ENCODE results near the gene TNFRSF25. TPM values are rescaled to one million over a fixed set of nuclear protein-coding genes. Genes with fewer than 3 reads are reported as not detected.
"Not testable (repeated sequence)": the region's sequence is repeated elsewhere in the genome, so short reads cannot be mapped to it uniquely, and the experiment has no call there.

TNFRSF25 gene
- total and polyA plus RNA-seq, 2 donors, result 29.1 to 51.6 TPM

DNA sequence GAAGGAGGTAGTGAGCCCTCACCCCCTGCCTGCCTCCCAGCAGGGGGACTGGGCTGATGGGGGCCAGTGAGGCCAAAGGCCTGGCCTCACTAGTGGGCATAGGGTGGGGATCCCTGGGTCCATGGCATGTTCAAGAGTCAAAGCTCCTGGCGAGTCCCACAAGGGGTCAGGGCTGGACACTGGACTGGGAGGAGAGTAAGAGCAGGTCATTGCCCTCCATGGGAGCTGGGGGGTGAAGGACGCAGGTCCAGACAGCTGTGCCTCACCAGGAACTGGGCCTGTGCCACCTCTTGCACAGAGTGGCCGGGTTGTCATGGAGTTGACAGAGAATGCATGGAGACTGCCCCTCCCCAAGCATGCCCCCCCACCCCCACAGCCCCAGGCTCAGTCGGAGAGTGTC, 20.0 kb downstream of the TNFRSF25 start:
- DNase-seq (ENCODE audit: low read depth in 6 of 9, low spot score in 9 of 9); H3K36me3 ChIP-seq (ENCODE audit: control insufficient read depth in 2 of 2, insufficient read depth in 2 of 2, low read length in 1 of 2); H3K9me3 ChIP-seq (ENCODE audit: control insufficient read depth in 2 of 2, insufficient read depth in 1 of 2, low read length in 1 of 2); H3K4me1 ChIP-seq (ENCODE audit: control insufficient read depth in 2 of 2, insufficient read depth in 2 of 2, low read length in 2 of 2); H3K27ac ChIP-seq (ENCODE audit: low read depth in 1 of 2, low read length in 1 of 2); H3K4me3 ChIP-seq (ENCODE audit: low read length in 2 of 2): not testable (repeated sequence)
- 97% methylated on average over 4 of the region's 4 CpGs for WGBS
- H3K27me3 ChIP-seq (ENCODE audit: control insufficient read depth in 2 of 2, insufficient read depth in 1 of 2, low read length in 1 of 2), result peaks cover 61 to 88% of the 10 kb centered on the region in 2 donors

DNA sequence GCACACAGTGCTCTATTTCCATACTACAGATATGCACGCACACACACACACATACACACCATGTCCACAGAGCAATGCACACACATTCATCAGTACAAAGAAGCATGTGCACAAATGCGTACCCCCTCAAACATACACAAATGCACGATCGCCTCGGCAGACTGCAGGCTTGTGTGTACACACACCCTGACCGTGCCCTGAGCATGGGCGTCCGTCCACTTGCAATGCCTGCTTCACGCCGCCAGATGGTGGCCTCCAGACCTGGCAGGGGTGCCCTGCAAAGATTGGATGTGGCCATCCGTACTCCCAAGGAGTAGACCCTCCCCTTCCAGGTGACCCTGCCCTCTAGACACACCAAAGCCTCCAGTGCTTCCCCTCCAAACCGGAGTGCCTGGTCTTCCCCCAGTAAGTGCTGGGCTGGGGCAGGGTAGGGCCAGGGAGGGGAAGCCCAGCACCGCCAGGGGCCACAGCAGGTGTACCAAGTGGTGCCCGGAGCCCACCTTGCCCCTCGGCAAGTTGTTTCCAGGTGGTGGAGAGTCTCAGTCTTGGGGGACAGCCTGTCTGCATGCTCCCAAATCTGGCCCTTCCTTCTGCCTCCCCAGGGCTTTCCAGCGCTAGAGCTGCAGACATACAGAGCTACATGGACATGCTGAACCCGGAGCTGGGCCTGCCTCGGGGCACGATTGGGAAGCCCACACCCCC, 20.8 kb downstream of the TNFRSF25 start:
- peaks cover 0 to 3% of the 10 kb centered on the region in 2 donors for H3K4me1 ChIP-seq (ENCODE audit: control insufficient read depth in 2 of 2, insufficient read depth in 2 of 2, low read length in 2 of 2)
- no peaks in the 10 kb centered on the region for H3K9me3 ChIP-seq (ENCODE audit: control insufficient read depth in 2 of 2, insufficient read depth in 1 of 2, low read length in 1 of 2)
- WGBS, result 57% methylated on average over 19 of the region's 19 CpGs
- H3K27ac ChIP-seq (ENCODE audit: low read depth in 1 of 2, low read length in 1 of 2), result no peak overlapping the region
- no peak overlapping the region for H3K4me3 ChIP-seq (ENCODE audit: low read length in 2 of 2)
- no peak for DNase-seq (ENCODE audit: low read depth in 6 of 9, low spot score in 9 of 9)
- peaks cover 62 to 87% of the 10 kb centered on the region in 2 donors for H3K27me3 ChIP-seq (ENCODE audit: control insufficient read depth in 2 of 2, insufficient read depth in 1 of 2, low read length in 1 of 2)
- no peaks in the 10 kb centered on the region for H3K36me3 ChIP-seq (ENCODE audit: control insufficient read depth in 2 of 2, insufficient read depth in 2 of 2, low read length in 1 of 2)

DNA sequence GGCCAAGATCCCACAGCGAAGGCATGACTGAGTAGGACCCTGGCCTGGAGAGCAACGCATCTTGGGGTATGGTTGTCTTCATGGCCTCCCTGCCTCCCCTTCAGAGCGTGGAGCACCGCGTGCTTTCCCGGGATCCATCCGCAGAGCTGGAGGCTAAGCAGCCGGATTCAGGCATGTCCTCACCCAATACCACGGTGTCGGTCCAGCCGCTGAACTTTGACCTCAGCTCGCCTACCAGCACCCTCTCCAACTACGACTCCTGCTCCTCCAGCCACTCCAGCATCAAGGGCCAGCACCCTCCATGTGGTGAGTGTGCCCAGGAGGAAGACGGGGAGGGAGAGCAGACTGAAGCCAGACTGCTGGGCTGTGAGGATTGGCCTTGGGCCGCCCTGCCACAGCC, 21.6 kb downstream of the TNFRSF25 start:
- Histone ChIP-seq H3K4me1 (ENCODE audit: control insufficient read depth in 2 of 2, insufficient read depth in 2 of 2, low read length in 2 of 2) (peaks cover 0 to 3% of the 10 kb centered on the region in 2 donors), H3K27ac (ENCODE audit: low read depth in 1 of 2, low read length in 1 of 2) (no peak overlapping the region), H3K9me3 (ENCODE audit: control insufficient read depth in 2 of 2, insufficient read depth in 1 of 2, low read length in 1 of 2) (no peaks in the 10 kb centered on the region), H3K4me3 (ENCODE audit: low read length in 2 of 2) (no peak overlapping the region), H3K27me3 (ENCODE audit: control insufficient read depth in 2 of 2, insufficient read depth in 1 of 2, low read length in 1 of 2) (peaks cover 54 to 87% of the 10 kb centered on the region in 2 donors), H3K36me3 (ENCODE audit: control insufficient read depth in 2 of 2, insufficient read depth in 2 of 2, low read length in 1 of 2) (no peaks in the 10 kb centered on the region)
- 96% methylated on average over 15 of the region's 15 CpGs for WGBS
- DNase-seq (ENCODE audit: low read depth in 6 of 9, low spot score in 9 of 9), result no peak

DNA sequence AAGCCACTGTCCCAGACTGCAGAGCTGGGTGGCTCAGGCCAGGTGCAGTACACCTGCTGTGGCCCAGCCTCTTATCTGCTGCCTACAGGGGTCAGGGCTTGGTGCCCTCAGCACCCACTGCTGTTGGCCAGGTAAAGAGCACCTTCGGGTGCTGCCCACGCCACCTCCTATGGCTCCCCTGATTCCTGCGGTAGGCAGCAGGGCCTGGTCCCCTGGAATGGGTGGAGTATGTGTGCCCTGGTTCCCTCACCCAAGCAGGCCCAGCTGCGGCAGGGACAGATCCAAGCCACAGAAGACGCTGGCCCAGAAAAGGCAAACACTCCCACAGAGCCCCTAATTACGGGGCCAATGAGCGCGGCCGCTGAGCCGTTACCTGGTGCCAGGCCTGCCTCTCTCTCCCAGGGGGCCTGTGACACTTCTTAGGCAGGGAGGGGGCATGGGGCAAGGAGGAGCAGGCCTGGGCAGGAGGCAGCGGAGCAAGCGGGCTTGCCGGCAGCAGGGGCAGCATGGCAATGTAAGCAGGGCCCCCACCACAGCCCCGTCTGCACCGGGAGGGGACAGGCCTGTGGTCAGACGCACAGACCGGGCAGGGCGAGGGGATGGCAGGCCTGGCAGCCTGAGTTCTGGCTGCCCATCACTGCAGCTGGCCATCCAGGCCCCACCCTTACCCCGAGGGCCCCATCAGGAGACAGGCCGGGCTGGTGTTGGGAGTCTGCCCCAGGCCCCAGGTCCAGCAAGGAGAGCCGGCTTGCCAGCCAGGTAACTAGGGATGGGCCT, 22.4 kb downstream of the TNFRSF25 start:
- DNase-seq (ENCODE audit: low read depth in 6 of 9, low spot score in 9 of 9), result no peak
- Histone ChIP-seq H3K4me1 (ENCODE audit: control insufficient read depth in 2 of 2, insufficient read depth in 2 of 2, low read length in 2 of 2) (peaks cover 0 to 3% of the 10 kb centered on the region in 2 donors), H3K36me3 (ENCODE audit: control insufficient read depth in 2 of 2, insufficient read depth in 2 of 2, low read length in 1 of 2) (no peaks in the 10 kb centered on the region), H3K4me3 (ENCODE audit: low read length in 2 of 2) (no peak overlapping the region), H3K27ac (ENCODE audit: low read depth in 1 of 2, low read length in 1 of 2) (no peak overlapping the region), H3K27me3 (ENCODE audit: control insufficient read depth in 2 of 2, insufficient read depth in 1 of 2, low read length in 1 of 2) (peaks cover 49 to 85% of the 10 kb centered on the region in 2 donors), H3K9me3 (ENCODE audit: control insufficient read depth in 2 of 2, insufficient read depth in 1 of 2, low read length in 1 of 2) (no peaks in the 10 kb centered on the region)
- WGBS, result 93% methylated on average over 21 of the region's 21 CpGs

DNA sequence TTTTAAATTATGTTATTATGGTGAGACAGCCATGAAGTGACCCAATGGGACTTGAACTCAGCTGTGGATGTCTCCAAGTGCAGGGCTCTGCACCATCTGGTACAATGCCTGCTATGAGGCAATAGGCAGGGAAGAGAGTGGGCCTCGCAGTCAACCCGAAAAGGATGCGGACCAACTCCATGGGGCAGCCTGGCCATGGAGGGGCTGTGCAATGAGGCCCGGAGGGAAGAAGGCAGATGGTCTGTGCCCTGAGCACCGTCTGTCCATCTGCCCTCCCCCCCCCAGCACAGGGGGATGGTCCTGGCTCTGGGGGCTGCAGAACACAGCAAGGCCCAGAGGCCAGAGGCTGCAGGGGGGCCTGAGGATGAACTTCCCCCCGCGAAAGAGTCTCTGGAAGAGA, 24.4 kb downstream of the TNFRSF25 start:
- DNase-seq (ENCODE audit: low read depth in 6 of 9, low spot score in 9 of 9), result no peak
- Histone ChIP-seq H3K4me1 (ENCODE audit: control insufficient read depth in 2 of 2, insufficient read depth in 2 of 2, low read length in 2 of 2) (no peaks in the 10 kb centered on the region), H3K27me3 (ENCODE audit: control insufficient read depth in 2 of 2, insufficient read depth in 1 of 2, low read length in 1 of 2) (peaks cover 32 to 80% of the 10 kb centered on the region in 2 donors), H3K4me3 (ENCODE audit: low read length in 2 of 2) (no peak overlapping the region), H3K27ac (ENCODE audit: low read depth in 1 of 2, low read length in 1 of 2) (no peak overlapping the region), H3K36me3 (ENCODE audit: control insufficient read depth in 2 of 2, insufficient read depth in 2 of 2, low read length in 1 of 2) (no peaks in the 10 kb centered on the region), H3K9me3 (ENCODE audit: control insufficient read depth in 2 of 2, insufficient read depth in 1 of 2, low read length in 1 of 2) (no peaks in the 10 kb centered on the region)
- WGBS, result 79% methylated on average over 7 of the region's 7 CpGs

DNA sequence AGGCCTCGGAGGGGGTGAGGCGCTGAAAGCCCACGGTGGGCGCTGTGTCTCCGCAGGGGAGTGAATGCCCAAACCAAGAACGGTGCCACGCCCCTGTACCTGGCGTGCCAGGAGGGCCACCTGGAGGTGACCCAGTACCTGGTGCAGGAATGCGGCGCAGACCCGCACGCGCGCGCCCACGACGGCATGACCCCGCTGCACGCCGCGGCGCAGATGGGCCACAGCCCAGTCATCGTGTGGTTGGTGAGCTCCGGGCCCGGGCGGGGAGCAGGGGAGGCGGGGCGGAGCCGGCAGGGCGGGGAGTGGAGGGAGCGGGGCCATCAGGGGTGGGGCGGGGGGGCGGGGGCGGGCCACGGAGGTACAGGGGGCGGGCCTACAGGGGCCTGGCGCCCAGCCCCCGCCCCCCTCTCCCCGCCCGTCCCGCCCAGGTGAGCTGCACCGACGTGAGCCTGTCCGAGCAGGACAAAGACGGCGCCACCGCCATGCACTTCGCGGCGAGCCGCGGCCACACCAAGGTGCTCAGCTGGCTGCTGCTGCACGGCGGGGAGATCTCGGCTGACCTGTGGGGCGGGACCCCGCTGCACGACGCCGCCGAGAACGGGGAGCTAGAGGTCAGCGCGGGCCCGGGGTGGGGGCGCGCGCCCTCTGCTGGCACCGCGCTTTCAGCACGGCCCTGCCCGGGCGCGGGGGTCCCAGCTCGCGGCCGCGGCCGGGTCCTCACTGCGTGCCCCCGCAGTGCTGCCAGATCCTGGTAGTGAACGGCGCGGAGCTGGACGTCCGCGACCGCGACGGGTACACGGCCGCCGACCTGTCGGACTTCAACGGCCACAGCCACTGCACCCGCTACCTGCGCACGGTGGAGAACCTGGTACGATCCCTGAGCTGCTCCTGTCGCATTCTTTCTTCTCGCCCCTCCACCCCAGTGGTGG, 25.5 kb downstream of the TNFRSF25 start:
- no peak overlapping the region for H3K27ac ChIP-seq (ENCODE audit: low read depth in 1 of 2, low read length in 1 of 2)
- H3K4me3 ChIP-seq (ENCODE audit: low read length in 2 of 2), result peak overlapping the region in 1 of 2 donors; percentile 32
- no peaks in the 10 kb centered on the region for H3K4me1 ChIP-seq (ENCODE audit: control insufficient read depth in 2 of 2, insufficient read depth in 2 of 2, low read length in 2 of 2)
- peak in 3 of 9 donors; percentile 27 to 54 (median 33) for DNase-seq (ENCODE audit: low read depth in 6 of 9, low spot score in 9 of 9)
- H3K27me3 ChIP-seq (ENCODE audit: control insufficient read depth in 2 of 2, insufficient read depth in 1 of 2, low read length in 1 of 2), result peaks cover 25 to 75% of the 10 kb centered on the region in 2 donors
- H3K9me3 ChIP-seq (ENCODE audit: control insufficient read depth in 2 of 2, insufficient read depth in 1 of 2, low read length in 1 of 2), result no peaks in the 10 kb centered on the region
- no peaks in the 10 kb centered on the region for H3K36me3 ChIP-seq (ENCODE audit: control insufficient read depth in 2 of 2, insufficient read depth in 2 of 2, low read length in 1 of 2)
- 7% methylated on average over 101 of the region's 101 CpGs for WGBS

DNA sequence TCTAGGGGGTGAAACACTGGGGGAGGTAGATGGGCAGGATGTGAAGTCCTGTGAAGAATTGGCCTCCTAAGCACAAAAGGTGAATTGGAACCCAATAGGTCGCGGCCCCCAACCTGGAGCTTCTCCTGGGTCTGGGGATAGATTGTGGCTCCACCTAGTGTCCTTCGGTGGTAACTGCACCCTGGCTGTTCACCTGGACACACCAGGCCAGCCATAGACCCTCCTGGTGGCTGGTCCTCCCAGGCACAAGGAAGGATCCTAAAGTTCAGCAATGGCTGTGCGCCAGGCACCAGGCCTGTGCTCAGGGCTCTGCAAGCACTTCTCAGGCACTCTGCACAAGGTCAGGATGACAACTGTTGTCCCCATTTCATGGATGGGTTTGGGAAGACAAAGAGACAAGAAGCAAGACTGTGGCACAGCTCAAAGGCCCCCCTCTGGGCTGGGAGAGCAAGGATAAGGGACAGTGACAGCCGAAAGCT, 27.9 kb downstream of the TNFRSF25 start:
- WGBS, result 16% methylated on average over 5 of the region's 5 CpGs
- Histone ChIP-seq H3K9me3 (ENCODE audit: control insufficient read depth in 2 of 2, insufficient read depth in 1 of 2, low read length in 1 of 2) (no peaks in the 10 kb centered on the region), H3K4me1 (ENCODE audit: control insufficient read depth in 2 of 2, insufficient read depth in 2 of 2, low read length in 2 of 2) (no peaks in the 10 kb centered on the region), H3K27ac (ENCODE audit: low read depth in 1 of 2, low read length in 1 of 2) (no peak overlapping the region), H3K27me3 (ENCODE audit: control insufficient read depth in 2 of 2, insufficient read depth in 1 of 2, low read length in 1 of 2) (peaks cover 15 to 55% of the 10 kb centered on the region in 2 donors), H3K4me3 (ENCODE audit: low read length in 2 of 2) (no peak overlapping the region), H3K36me3 (ENCODE audit: control insufficient read depth in 2 of 2, insufficient read depth in 2 of 2, low read length in 1 of 2) (no peaks in the 10 kb centered on the region)
- DNase-seq (ENCODE audit: low read depth in 6 of 9, low spot score in 9 of 9), result peak in 6 of 9 donors; percentile 34 to 70 (median 57)

DNA sequence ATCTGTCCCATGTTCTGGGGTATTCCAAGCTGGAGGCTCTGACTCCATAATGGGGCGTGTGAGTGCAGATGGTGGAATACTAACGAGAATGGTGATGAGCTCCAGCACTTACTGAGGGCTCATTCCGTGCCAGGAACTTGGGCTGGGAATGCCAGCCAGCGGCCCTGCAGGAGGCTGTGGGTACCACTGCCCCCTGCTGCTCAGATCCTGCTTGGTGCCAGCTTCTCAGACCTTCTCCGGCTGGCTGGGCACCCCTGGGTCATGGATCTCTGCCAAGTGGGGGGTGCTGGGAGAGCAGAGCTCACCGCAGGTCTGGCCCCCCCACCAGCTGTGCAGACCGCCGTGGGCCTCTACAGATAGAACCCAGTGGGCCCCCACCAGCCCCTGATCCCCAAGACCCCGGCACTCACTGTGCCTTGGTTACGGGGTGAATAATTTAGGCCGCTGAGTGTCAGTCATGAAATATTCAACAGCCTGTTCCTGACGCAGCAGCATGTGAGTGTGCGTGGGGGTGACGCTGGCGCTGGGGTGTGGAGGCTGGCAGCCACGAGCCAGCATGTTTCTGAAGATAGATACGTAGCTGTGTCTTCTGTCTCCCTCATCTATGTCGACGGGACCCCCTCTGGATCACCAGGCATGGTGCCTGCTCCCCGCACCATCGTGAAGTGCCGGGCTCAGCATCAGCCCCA, 28.8 kb downstream of the TNFRSF25 start:
- WGBS, result 76% methylated on average over 22 of the region's 22 CpGs
- not testable (repeated sequence) for H3K4me3 ChIP-seq (ENCODE audit: low read length in 2 of 2); H3K4me1 ChIP-seq (ENCODE audit: control insufficient read depth in 2 of 2, insufficient read depth in 2 of 2, low read length in 2 of 2); H3K9me3 ChIP-seq (ENCODE audit: control insufficient read depth in 2 of 2, insufficient read depth in 1 of 2, low read length in 1 of 2); DNase-seq (ENCODE audit: low read depth in 6 of 9, low spot score in 9 of 9); H3K27ac ChIP-seq (ENCODE audit: low read depth in 1 of 2, low read length in 1 of 2); H3K36me3 ChIP-seq (ENCODE audit: control insufficient read depth in 2 of 2, insufficient read depth in 2 of 2, low read length in 1 of 2)
- peaks cover 15 to 58% of the 10 kb centered on the region in 2 donors for H3K27me3 ChIP-seq (ENCODE audit: control insufficient read depth in 2 of 2, insufficient read depth in 1 of 2, low read length in 1 of 2)
